ENCODE measurements around the gene EPS15.

DNA sequence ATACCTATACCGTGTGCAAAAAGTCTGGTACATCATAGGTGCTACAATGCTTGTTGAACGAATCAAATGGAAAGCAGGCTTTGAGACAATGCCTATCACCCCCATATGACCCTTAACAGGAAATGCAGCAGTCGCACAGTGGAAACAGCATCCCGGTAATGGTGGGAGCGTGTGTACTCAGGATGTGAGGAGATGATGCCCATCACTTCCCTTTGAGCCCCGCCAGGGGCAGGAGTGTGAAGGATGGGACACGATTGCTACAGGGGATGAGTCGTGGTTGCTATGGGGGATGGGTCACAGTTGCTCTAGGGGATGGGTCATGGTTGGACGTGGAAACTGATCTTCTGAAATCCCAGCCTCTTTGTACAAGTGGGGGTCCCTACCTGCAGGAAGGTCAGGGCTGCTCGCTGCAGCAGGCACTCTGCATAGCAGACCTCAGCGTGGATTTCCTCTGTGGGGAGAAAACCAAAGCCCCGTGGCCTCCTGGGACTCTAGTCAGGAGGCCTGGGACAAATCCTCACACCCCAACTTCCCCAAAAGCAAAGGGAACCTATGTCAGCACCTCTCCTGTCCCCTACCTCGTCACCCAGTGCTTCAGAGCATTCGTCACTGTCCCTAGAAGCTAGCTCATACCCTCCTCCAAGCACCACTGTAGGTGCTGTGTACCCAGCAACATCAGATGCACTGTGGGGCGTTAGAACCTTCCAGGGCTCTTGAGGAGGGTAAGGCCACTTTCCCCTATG, 208.0 kb downstream of the EPS15 start:
- no peak for TF ChIP-seq CTCF (IDR thresholded peaks at IDR 0.05)
- no peak for TF ChIP-seq EZH2 (IDR thresholded peaks at IDR 0.05; ENCODE audit: borderline replicate concordance, insufficient read depth, low read depth, low read length, poor library complexity, severe bottlenecking)

All from B cell (primary cell).